Measurements from ENCODE around the gene CYSTM1. TPM values are rescaled to one million over a fixed set of nuclear protein-coding genes. Genes with fewer than 3 reads are reported as not detected.

CYSTM1 gene
- polyA plus RNA-seq, 1 experiment, result 33.1 TPM

DNA sequence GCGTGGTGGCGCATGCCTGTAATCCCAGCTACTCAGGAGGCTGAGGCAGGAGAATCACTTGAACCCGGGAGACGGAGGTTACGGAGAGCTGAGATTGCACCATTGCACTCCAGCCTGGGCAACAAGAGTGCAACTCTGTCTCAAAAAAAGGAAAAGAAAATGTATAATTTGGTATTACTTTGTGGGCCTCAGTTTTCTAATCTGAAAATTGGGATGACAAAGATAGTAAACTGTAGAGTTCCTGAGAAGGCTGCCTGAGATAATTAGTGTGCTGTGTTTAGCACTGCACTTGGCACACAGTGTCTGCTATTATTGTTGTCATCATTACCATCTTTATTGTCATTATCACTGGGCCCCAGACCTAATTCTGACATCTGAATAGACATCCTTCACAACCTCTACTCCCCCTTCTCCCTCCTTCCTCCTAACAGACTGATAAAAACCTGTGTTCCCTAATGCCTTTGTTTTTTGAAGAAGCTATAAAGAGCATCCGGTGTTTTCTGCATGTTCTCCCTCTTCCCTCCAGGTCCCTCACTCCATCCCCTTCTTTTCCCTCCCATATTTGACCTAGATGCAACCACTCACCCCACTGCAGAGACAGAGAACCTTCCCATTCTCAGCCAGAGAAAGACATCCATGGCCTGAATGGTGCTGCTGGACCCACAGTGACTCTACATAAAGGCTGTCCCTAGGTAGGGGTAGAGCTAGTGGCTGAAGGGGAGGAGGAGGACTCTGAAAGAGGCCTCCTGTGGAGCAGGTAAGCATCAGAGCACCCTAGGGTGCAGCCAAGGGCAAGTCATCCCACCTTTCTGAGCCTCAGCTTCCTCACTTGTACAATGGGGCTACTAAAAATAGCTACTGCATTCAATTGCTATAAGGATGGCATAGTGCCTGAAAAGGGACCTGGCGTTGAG is 15.7 kb upstream of the CYSTM1 start:
- TF ChIP-seq, protein P1, sequence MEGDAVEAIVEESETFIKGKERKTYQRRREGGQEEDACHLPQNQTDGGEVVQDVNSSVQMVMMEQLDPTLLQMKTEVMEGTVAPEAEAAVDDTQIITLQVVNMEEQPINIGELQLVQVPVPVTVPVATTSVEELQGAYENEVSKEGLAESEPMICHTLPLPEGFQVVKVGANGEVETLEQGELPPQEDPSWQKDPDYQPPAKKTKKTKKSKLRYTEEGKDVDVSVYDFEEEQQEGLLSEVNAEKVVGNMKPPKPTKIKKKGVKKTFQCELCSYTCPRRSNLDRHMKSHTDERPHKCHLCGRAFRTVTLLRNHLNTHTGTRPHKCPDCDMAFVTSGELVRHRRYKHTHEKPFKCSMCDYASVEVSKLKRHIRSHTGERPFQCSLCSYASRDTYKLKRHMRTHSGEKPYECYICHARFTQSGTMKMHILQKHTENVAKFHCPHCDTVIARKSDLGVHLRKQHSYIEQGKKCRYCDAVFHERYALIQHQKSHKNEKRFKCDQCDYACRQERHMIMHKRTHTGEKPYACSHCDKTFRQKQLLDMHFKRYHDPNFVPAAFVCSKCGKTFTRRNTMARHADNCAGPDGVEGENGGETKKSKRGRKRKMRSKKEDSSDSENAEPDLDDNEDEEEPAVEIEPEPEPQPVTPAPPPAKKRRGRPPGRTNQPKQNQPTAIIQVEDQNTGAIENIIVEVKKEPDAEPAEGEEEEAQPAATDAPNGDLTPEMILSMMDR (IDR thresholded peaks at IDR 0.05; ENCODE audit: insufficient read depth, low read depth, low read length), result no peak
- ChIA-PET CTCF (interaction anchor here (1.3 to 13.0 kb wide), 5 partner anchors 9 to 190 kb away, joined by 3 to 106 read pairs (median 5); no protein-coding TSS in a partner anchor), POLR2A (no interaction called here)
- no peaks in the 10 kb centered on the region for H3K36me3 ChIP-seq (ENCODE audit: control insufficient read depth, insufficient read depth, low read length)
- H3K27me3 ChIP-seq (ENCODE audit: control insufficient read depth, insufficient read depth, low read length), result no peaks in the 10 kb centered on the region
- no peak for DNase-seq (ENCODE audit: low read depth)
- no peak overlapping the region for H3K4me3 ChIP-seq (ENCODE audit: low read depth, low read length)

DNA sequence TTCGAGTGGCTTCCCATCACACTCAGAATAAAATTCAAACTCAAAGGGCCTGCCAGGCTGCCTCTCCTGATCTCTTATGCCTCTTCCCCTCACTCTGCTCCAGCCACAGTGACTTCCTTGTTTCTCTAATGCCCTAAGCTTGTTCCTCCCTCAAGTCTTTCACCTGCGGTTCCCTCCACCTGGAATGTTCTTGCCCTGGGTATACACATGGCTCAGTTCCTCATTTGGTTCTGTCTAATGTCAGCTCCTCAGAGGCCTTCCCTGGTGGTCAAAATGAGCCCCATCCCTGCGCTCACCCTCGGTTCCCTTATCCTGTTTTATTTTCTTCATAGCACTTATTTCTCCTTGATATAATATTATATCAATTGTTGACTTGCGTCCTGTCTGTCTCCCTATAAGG is 12.7 kb upstream of the CYSTM1 start:
- TF ChIP-seq, protein P1 (IDR thresholded peaks at IDR 0.05; ENCODE audit: insufficient read depth, low read depth, low read length), result no peak
- H3K27me3 ChIP-seq (ENCODE audit: control insufficient read depth, insufficient read depth, low read length), result no peaks in the 10 kb centered on the region
- H3K36me3 ChIP-seq (ENCODE audit: control insufficient read depth, insufficient read depth, low read length), result no peaks in the 10 kb centered on the region
- ChIA-PET POLR2A (no interaction called here), CTCF (interaction anchor here (0.6 to 1.7 kb wide), 3 partner anchors 18 to 93 kb away, joined by 3 to 6 read pairs (median 3); no protein-coding TSS in a partner anchor)
- no peak for DNase-seq (ENCODE audit: low read depth)
- H3K4me3 ChIP-seq (ENCODE audit: low read depth, low read length), result no peak overlapping the region

DNA sequence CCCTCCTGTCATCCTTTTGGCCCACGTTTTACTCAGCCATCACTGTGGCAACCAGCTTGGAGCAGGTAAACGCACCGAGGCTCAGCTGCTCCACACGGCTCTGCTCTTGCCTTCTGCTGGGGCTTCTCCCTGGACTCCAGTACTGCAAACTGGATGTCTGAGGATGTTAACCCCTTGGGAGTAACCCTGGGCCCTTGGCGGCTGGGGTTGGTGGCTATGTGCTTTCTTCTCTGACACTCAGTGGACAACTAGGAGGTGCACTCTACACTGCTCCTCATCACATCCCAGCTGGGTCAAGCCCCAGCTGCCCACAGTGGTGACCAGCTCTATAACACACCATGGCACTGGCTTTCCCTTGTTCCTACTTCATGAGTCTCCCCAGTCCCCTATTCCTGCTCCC is 12.2 kb upstream of the CYSTM1 start:
- no peaks in the 10 kb centered on the region for H3K36me3 ChIP-seq (ENCODE audit: control insufficient read depth, insufficient read depth, low read length)
- ChIA-PET POLR2A (no interaction called here), CTCF (interaction anchor here (1.2 to 1.7 kb wide), 2 partner anchors 18 to 88 kb away, joined by 3 to 6 read pairs; no protein-coding TSS in a partner anchor)
- no peak for DNase-seq (ENCODE audit: low read depth)
- H3K27me3 ChIP-seq (ENCODE audit: control insufficient read depth, insufficient read depth, low read length), result no peaks in the 10 kb centered on the region
- TF ChIP-seq, protein P1 (IDR thresholded peaks at IDR 0.05; ENCODE audit: insufficient read depth, low read depth, low read length), result no peak
- no peak overlapping the region for H3K4me3 ChIP-seq (ENCODE audit: low read depth, low read length)

DNA sequence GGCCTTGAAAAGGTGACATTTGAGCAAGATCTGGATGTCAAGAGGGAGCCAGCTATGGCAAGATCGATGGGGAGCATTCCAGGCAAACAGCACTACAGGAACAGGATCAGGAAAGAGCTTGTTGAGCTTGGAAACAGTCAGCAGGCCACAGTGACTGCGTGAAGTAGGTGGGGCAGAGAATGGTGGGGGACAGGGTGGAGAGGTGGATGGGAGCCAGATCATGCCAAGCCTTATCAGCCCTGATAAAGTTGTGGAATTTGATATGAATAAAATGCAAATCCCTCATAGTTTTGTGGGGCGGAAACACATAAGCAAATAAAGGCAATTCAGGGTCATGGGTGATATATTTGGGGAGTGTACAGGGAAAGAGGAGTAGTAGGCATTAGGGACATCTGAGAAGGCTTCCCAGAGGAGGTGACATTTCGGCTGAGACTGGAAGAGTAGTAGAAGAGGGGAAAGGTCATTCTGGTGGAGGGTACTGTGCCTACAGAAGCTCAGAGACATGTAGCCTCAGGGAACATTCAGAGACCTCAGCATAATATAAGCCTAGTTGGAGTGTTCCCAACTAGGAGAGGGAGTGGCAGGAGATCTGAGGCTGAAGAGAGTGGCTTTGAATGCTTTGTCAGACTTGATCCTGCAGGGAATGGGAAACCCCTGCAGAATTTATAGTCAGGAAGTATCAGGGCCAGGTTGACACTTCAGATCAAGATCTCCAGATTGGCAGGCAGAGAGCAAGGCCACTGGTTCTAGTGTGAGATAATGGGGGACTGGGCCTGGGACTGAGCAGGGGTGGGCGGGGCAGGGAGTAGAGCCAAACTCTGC is 9.7 kb upstream of the CYSTM1 start:
- POLR2A ChIA-PET, result no interaction called here
- DNase-seq (ENCODE audit: low read depth), result no peak
- CTCF ChIA-PET, result interaction anchor here (0.6 to 1.8 kb wide), 5 partner anchors 12 to 390 kb away, joined by 3 to 5 read pairs (median 4); no protein-coding TSS in a partner anchor
- no peaks in the 10 kb centered on the region for H3K27me3 ChIP-seq (ENCODE audit: control insufficient read depth, insufficient read depth, low read length)
- no peak overlapping the region for H3K4me3 ChIP-seq (ENCODE audit: low read depth, low read length)
- TF ChIP-seq, protein P1 (IDR thresholded peaks at IDR 0.05; ENCODE audit: insufficient read depth, low read depth, low read length), result no peak
- H3K36me3 ChIP-seq (ENCODE audit: control insufficient read depth, insufficient read depth, low read length), result no peaks in the 10 kb centered on the region

DNA sequence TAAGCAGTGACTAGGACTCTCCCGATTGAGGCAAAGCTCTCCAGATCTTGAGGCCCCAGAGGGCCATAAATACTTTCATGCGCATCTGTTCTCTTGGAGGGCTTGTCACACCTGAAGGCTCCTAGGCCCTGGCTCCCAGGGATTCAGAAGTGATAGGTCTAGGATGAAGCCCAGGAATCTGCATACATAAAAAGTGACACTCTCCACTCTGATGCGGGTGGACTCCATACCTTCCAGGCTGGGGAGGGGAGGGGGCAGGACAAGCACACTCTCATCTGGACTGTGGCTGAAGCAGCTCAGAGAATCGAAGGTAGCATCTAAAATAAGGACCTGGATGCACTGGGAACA is 9.1 kb upstream of the CYSTM1 start:
- POLR2A ChIA-PET, result no interaction called here
- Histone ChIP-seq H3K36me3 (ENCODE audit: control insufficient read depth, insufficient read depth, low read length) (no peaks in the 10 kb centered on the region), H3K4me3 (ENCODE audit: low read depth, low read length) (no peak overlapping the region), H3K27me3 (ENCODE audit: control insufficient read depth, insufficient read depth, low read length) (no peaks in the 10 kb centered on the region)
- TF ChIP-seq, protein P1 (IDR thresholded peaks at IDR 0.05; ENCODE audit: insufficient read depth, low read depth, low read length), result no peak
- CTCF ChIA-PET, result interaction anchor here (0.7 to 1.8 kb wide), 4 partner anchors 13 to 93 kb away, joined by 4 to 5 read pairs (median 4); no protein-coding TSS in a partner anchor
- no peak for DNase-seq (ENCODE audit: low read depth)
